Islet of Langerhans (tissue), 1 donor: ENCODE results near the gene GRIK4.

Experiments
- FAIRE-seq: peaks from one replicate; lab custom pipeline; 2011; peaks lifted over from hg19 to GRCh38; lab: Jason Lieb, UNC

Gene GRIK4

DNA sequence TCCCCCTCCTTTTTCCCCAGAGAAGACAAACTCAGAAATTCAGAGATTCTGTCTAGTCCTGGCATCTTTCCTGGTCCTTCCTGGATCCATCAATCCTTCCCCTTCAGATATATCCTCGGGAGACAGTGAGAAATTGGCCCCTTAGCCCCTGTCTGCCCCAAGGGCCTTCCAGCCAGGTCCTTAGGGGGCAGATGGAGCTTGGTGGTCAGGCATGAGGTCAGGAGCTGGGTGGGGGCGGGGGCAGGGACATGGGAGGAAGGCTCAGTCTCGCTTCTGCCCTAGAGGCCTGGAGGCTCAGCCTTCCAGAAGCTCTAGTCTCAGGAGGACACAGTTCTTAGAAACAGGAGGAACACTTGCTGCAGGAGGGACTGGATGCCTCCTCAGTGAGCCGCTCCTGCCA, 304.6 kb downstream of the GRIK4 start:
- FAIRE-seq, result no peak

DNA sequence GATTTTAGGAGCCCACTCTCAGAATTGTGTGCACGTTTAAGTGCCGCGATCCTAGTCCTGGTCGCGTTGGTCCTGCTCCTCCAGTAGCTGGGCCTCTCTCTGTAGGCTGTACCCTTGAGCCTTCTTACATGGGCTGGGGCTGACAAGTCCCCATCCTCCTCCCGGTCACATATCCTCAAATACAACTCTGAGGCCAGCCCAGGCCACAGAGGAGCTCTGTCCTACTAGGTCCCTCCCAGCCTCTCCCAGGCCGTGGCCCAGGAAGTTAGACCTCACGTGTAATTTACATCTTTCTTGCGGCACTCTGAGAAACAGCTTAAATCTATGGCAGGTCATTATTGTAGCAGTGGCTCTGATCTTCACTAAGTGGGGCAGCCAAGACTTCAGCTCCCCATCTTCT, 305.2 kb downstream of the GRIK4 start:
- FAIRE-seq, result no peak

DNA sequence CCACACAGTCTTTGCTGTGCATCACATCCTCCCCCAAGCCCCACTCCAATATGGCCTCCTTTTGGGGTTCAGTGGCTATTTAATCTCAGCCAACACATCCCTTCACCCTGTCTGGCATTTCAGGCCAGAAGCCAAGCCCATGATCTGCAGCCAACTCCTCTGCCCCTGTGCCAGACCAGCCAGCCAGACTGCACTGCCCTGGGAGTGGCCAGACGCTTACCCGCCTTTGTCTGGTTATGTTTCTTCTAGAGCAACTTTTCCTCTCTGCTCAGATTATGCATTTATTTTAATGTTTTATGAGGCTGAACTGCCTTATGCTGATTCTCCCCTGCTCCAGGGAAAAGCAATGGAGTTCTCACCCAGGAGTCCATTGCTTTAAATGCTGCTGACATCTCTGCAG, 305.6 kb downstream of the GRIK4 start:
- FAIRE-seq, result no peak

DNA sequence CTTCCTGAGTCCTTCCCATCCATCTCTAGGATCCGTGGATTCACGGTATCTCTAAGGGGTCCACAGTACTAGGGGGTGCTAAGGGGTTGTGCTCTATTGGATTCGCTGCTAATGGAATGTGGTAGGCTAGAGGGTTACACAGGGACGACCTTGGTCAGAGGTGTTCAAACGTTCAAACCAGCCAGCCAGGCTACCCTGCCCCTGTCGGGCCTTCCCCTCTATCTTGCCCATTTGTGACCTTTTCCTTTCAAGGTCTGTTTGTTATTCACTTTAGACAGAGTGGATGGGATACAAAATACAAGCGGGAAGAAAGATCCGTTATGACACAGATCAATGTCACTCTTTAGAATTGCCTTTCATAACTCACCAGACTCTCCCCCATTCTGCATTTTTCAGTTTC, 306.5 kb downstream of the GRIK4 start:
- no peak for FAIRE-seq

DNA sequence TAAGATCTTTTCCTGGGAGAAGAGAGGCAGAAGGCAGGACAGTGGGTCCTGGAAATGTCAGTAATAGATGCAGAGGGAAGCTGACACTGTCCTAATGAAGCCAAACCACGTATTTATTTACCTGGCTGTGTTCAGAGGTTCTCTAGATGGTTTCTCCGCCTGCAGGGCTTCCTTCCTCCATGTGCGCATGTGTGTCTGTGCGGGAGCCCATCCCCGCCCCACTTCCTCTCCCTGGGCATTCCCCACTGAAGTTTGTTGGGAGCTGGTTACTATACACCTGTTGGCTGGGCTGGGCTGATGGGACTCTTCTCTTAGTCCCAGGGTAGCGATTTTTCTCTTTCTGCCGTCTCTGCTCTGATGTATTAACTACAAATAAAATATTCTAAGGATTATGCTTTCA, 307.5 kb downstream of the GRIK4 start:
- no peak for FAIRE-seq

DNA sequence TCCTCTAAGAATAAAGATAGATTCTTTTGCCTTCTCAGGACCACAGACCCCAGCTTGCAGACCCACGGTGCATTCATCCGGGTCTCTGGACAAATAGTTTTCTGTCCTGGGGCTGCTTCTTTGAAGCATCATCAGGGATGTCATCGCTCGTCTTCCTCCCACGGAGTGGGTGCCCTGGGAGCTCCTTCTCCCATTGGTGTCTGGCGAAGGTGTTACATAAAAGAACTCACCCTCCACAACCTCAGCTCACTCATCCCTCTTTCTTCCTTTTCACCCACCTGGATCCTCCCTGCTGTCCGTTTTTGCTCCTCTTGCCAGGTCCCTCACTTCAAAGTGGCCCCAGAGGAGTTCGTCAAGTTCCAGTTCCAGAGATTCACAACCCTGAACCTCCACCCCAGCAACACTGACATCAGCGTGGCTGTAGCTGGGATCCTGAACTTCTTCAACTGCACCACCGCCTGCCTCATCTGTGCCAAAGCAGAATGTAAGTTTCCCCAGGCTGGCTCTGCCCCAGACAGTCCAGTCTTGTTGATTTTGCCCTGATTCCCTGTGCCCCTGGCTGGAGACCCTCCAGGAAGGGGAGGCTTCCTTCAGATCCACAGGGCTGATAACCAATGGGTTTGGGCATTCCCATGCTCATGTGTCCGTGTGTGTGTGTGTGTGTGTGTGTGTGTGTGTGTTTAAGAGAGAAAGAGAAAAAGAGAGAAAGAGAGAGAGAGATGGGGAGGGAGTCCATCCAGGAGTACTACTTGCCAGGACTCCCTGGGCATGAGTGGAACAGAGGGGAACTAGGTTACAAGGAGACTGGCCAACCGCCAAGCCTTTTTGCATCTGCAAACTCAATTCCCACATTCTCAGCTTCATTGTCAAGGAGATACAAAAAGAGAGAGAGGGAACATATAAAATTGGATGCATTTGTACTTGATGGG, 308.2 kb downstream of the GRIK4 start:
- no peak for FAIRE-seq

DNA sequence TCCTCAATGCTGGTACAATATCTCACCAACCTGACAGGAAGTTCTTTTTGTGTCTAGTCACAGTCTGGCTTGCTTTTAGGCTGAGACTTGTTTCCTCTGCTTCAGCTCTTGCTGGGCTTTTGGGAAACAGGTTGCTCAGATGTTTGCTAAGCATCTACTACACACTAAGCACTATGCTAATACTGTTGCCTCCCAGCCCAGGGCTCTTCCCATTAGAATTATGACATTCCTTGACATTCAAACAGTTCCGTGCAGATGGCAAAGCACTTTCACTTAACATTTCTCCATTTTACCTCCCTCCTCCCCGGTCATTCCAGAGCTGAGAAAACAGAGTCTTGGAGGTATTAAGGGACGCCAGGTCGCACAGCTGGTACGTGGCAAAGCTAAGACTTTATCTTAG, 311.6 kb downstream of the GRIK4 start:
- FAIRE-seq, result no peak

DNA sequence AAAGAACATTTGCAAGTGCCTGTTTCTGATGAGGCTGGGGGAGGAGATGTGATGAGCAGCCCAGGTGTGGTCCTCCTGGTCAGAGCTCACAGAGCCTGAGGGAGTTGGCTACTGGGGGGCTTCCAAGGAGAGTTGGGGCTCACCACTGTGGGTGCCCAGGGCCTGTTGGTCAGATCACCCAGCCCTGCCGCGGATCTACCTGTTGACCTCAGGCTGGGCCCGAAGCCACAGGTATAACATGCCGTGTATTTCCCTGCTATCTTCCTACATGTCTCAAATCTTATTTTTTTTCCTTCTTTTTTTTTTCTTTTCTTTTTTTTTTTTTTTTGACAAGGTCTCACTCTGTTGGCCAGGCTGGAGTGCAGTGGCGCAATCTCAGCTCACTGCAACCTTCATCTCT, 312.7 kb downstream of the GRIK4 start:
- no peak for FAIRE-seq

DNA sequence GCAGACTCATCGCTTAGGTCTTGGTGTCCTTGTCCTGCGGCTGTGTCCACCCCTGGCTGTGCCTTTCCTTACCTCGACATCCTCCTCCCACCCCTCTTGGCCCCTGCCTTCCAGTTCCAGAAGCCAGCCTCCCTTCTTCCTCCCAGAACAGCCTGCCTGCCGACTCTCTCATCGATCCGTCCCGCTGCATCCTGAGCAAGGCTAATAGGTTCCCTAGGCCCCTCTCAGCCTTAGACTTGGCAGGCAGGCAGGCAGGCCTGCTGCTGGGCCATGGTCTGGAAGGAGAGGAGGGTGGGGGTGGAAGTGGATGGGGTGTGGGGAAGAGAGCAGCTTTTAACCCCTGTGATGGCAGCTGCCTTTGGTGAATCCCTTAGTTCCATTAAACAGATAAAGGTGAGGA, 315.6 kb downstream of the GRIK4 start:
- FAIRE-seq, result no peak

DNA sequence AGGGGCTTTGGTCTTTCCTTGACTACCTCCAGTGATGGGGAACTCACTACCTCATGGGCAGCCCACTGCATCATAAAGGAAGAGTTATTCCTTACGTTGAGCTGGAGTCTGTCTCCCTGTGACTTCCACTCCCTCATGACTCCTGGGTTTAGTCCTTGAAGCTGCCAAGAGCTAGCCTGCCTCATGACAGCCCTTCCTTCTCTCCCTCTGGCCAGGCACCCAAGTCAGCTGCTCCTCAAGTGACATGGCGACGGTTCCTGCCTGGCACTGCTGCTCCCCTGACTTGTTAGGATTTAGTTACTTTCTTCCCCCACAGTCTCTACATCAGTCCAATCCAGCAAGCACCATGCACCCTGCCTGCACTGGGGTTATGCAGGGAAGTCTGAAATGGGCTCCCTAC, 316.3 kb downstream of the GRIK4 start:
- no peak for FAIRE-seq

DNA sequence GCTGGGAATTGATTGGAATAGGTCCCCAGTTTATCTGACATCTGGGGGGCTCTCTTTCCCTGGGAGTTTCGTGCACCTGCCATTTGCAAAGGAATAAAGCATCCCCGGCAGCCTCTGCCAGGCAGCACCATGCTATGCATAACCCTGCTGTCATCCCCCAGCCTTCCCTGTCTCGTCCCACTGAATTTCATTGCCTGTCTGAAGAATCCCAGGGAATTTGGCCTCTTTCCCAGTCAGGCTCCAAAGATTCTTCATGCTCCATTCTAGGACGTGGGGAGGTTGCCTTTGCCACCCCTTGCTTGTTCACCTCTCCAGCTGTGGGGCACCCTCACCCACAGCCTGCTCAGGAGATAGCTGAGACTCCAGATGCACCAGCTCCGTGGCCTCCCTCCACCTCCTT, 317.3 kb downstream of the GRIK4 start:
- FAIRE-seq, result no peak

DNA sequence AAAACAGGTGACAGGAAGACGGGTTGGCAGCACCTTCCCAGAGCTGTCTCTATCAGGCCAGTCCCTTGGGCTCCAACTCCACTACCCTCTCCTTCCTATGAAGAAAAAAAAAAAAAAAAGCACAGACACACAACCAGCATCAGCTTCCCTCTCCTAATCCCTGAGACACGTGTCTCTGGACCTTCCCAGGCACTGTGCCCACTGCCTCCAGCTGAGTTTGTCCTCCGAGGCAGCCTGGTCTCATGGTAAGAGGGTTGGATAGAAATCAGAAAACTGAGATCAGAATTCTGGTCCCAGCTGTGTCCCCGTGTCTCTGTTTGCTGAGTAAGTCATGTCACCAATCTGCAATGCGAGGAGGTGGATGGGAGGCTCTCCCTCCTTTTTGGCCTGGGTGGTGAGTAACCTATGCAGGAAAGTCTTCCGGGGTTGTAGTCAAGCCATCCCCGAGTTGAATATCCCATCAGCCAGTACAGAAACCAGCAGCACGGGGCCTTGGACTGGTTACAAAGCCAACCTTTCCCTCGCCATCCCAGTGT, 318.6 kb downstream of the GRIK4 start:
- no peak for FAIRE-seq

DNA sequence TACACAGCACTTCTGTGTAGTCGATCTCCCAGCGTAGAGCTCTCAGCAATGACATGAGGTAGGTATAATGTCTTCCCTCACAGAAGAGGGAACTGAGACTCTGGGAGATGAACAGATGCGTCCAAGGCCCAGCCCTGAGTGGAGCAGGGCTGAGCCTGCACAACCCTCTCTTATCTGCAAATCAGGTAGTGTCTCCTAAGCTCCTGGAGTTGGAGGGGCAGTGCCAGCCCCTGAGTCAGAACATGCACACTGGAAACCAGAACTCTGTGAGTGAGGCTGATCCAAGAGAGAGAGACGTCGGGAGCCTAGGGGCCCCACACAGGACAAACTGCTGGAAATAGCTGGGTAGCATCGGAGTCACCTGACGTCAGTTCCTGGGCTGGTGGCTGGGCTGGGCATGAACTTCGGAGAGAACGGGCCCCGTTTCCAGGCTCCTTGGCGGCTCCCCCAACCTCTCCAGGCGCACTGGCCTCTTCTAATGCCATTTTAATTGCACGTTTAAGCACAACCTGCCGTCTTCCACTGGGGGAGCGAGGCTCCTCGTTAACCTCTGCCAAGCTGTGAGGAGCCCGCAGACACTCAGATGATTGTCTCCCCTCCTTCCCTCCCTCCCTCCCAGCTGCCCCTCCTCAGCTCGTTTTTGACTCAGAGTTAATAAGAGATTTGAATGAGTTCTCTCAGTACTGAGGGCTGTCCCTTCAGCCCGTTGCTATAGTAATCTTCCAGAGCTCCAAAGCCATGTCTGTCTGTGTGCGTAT, 321.1 kb downstream of the GRIK4 start:
- no peak for FAIRE-seq

DNA sequence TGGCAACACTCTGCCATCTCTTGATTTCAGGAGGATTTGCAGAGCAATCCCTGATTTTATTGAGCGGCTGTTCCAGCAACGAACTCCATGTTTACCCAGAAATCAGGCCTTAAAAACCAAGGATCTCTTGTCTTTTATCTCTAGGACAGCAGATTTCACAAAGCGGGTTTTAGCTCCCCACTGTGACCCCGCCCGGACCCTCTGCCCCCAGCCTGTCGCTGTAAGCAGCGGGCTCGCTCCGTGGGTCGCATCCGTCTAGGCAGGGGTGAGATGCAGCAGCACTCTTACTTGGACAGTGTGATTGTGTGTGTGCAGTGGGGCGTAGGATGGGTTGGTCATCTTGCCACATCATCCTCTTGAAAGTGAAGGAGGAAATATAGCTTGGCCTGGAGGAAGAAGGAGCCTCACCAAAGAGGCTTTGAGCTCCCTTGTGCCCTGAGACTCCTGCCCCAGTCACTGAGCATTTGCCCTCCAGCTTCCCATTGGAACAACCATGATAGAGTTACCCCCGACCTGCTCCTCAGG, 323.2 kb downstream of the GRIK4 start:
- no peak for FAIRE-seq

DNA sequence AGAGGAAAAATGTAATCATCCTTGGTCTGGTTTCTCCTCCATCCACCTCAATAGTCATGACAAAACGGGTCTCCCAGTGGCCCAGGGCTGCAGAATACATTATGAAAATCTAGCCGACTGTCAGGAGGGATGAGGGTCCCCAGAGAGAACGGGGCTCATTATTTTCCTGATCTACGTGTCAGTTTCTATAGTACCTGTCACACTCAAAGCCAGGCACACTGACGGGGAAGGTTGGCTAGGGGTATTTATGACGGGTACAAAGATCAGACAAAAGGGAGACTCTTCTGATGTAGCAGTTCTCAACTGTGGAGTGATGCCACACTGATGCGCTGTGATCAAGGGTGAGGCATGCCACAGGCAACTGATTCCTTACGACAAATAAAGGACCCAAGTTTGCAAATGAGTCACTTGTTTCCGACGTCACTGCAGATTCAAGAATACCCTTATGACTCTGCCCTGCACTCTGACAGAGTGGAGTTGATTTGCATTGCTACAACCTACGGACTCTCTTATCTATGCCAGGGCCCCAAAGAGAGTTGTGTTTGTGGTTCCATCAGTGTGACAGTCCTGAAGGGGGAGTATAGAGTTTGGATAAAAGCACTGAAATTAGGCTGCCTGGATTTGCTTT, 324.2 kb downstream of the GRIK4 start:
- FAIRE-seq, result no peak

DNA sequence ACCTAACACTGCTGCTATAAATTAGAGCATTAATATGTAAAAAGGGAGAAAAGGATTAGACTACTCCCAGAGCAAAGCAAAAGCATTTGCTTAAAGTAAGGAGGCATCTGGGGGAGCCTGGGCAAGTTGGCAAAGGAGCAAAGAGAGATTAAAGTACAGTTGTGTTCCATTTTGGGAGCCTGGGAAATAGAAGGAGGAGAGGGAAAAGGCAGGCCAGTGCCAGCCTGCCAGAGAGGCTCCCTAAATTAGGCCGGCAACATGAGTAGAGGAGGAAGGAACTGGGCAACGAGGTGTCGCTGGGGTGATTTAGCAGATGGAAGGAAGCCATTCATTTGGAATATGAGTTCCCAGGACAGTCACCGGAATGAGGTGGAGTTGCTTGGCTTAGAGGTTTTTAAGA, 326.1 kb downstream of the GRIK4 start:
- no peak for FAIRE-seq

DNA sequence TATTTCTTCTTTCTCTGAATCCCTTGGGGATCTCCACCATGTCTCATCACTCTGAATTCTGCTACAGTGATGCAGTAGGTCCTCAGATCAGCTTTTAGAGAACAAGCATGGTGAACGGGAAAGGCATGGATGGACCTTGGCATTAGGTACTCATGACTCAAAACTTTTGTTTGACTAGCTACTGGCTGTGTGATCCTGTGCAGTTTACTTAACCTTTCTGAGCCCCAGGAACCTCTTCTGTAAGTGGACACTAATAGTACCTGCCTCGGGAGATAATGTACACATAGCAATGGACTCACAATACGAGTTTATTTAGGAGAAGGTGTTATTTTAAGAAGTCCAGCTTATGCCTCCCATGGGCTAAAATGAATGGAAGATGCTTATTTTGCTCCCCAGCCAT, 327.7 kb downstream of the GRIK4 start:
- no peak for FAIRE-seq

DNA sequence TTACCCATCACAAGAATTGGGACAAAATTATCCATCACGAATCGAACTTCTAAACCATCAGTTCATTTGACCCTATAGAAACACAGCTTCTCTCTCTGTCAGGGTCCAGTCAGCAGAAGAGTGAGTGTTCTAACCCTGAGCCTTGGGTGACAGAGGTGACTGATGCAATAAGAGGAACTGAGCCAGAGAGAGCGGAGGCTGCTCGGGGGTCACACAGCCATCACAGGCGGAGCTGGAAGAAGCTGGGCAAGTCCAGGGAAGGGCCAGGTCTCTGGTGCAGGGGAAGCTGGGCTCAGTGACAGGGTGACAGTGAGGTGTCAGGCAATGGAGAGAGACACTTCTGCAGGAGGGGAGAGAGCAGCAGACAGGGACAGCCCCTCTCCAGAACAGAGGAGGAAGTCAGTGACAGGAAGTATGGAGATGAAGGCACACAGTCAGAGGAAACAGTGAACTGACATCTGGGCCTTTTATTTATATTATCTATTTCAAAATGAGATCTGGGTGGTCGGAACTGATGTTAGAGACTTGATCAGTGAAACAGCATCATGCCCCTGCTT, 328.4 kb downstream of the GRIK4 start:
- FAIRE-seq, result no peak

DNA sequence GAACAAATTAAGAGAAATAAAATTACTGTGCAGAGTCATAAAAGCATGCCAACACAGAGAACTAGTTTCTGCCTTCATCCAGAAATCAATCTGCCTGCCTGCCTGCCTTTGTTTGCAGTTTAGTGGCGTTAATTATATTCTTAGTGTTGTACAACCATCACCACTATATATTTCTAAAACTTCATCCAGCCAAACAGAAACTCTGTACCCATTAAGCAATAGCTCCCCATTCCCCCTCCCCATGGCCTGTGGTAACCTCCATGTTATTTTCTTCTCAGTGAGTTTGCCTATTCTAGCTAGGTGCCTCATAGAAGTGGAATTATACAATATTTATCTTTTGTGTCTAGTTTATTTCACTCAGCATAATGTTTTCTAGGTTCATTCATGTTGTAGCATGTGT, 329.1 kb downstream of the GRIK4 start:
- FAIRE-seq, result no peak

DNA sequence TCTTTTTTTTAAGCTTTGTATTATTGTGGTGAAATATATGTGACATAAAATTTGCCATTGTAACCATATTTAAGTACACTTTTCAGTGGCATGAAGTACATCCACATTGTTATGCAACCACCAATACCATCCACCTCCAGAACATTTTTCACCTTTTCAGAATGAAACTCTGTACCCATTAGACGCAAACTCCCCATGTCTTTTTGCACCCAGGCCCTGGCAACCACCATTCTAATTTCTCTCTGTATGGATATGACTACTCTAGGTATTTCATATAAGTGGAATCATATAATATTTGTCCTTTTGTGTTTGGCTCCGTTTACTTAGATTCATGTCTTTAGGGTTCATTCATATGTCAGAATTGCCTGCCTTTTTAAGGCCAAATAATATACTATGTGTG, 329.5 kb downstream of the GRIK4 start:
- FAIRE-seq, result no peak

DNA sequence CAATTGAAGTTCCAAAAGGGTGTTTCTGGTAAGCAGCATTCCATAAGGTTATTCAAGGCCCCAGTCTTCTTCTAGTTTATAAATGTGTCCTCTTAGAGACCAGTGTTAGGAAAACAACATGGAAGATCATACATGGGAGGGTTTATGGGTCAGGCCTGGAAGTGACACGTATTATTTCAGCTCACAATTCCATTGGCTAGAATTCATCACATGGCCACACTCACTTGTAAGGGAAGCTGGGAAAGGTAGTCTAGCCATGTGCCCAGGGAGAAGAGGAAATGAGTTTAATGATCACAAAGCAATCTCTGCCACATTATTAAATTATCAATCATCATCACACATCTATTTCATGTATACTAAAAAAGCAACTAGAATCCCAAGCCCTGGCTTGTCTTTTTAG, 330.6 kb downstream of the GRIK4 start:
- no peak for FAIRE-seq

DNA sequence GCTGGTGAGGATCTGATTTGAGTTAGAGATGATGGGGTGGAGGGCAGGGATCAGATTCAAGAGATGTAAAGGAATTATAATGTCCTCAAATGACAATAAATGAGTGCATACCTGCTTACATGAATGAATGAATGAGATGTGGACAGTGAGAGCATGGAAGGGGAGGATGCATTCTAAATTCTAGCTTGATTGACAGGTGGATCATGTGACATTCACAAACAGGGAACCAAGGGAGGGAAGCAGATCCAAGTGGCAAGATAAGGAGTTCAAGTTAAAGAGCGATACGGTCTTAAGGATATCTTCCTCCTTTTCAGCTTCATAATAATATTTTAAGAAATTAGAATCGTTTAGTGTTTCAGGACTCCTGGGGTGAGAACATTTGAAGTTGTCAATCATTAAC, 341.9 kb downstream of the GRIK4 start:
- FAIRE-seq, result no peak
